WTC11 (cell line): ENCODE measurements around the gene BCAT1. TPM values are rescaled to one million over a fixed set of nuclear protein-coding genes. Genes with fewer than 3 reads are reported as not detected.

Experiments used
- ATAC-seq: fragments of 200-7000 bp; cut with Tn5 transposase; 2 replicates; pipeline ENCODE4 v1.10.0; 2021; ENCODE audit warnings: mild to moderate bottlenecking, moderate library complexity
- CTCF ChIA-PET: fragments of 300-600 bp; sonication (Branson Sonifier 250); formaldehyde crosslinking; loops from one replicate; lab custom pipeline; 2021; ENCODE audit warnings: antibody characterized with exemption; lab: Charles Lee
- POLR2A ChIA-PET: fragments of 350-600 bp; sonication (Branson Sonifier 250); formaldehyde crosslinking; loops from one replicate; lab custom pipeline; 2021; ENCODE audit warnings: antibody characterized with exemption; lab: Charles Lee
- DNase-seq: peaks from one replicate; pipeline ENCODE4 v3.0.0; 2021; ENCODE audit warnings: low spot score
- H3K27ac Mint-ChIP-seq: 2 replicates; pipeline ENCODE4 v1.8.0; 2021; ENCODE audit warnings: mixed read lengths
- H3K27me3 Mint-ChIP-seq: 2 replicates; pipeline ENCODE4 v1.8.0; 2021; ENCODE audit warnings: low read depth, mild to moderate bottlenecking, moderate library complexity, mixed read lengths
- H3K36me3 Mint-ChIP-seq: 2 replicates; pipeline ENCODE4 v1.8.0; 2021; ENCODE audit warnings: mixed read lengths
- H3K4me1 Mint-ChIP-seq: 2 replicates; pipeline ENCODE4 v1.8.0; 2022; ENCODE audit warnings: mixed read lengths
- H3K4me3 Mint-ChIP-seq: 2 replicates; pipeline ENCODE4 v1.8.0; 2021; ENCODE audit warnings: mild to moderate bottlenecking, moderate library complexity, mixed read lengths
- H3K9me3 Mint-ChIP-seq: 2 replicates; pipeline ENCODE4 v1.8.0; 2021; ENCODE audit warnings: mixed read lengths
- AR ChIP-seq: fragments of 250-450 bp; sonication (Bioruptor Pico); IDR thresholded peaks from 2 replicates; pipeline ENCODE4 v1.9.0; 2021; ENCODE audit warnings: mild to moderate bottlenecking
- CREM ChIP-seq: sonication (generic); formaldehyde crosslinking; IDR thresholded peaks from 2 replicates; pipeline ENCODE4 v1.8.1; 2022; ENCODE audit warnings: mild to moderate bottlenecking, missing genetic modification reagents, moderate library complexity
- E2F4 ChIP-seq: sonication (generic); formaldehyde crosslinking; IDR thresholded peaks from 2 replicates; pipeline ENCODE4 v1.8.1; 2022; ENCODE audit warnings: low read depth, mild to moderate bottlenecking, moderate library complexity, missing genetic modification reagents, borderline replicate concordance
- EMX1 ChIP-seq: fragments of 250-450 bp; sonication (Bioruptor Pico); IDR thresholded peaks from 2 replicates; pipeline ENCODE4 v1.8.0; 2021; ENCODE audit warnings: mild to moderate bottlenecking
- ERG ChIP-seq: fragments of 250-450 bp; sonication (Bioruptor Pico); IDR thresholded peaks from 2 replicates; pipeline ENCODE4 v1.8.0; 2021; ENCODE audit warnings: mild to moderate bottlenecking
- FOXJ3 ChIP-seq: sonication (generic); formaldehyde crosslinking; IDR thresholded peaks from 2 replicates; pipeline ENCODE4 v1.9.0; 2021; ENCODE audit warnings: missing genetic modification reagents, mild to moderate bottlenecking, borderline replicate concordance
- HMGA2 ChIP-seq: fragments of 250-450 bp; sonication (Bioruptor Pico); IDR thresholded peaks from 2 replicates; pipeline ENCODE4 v1.4.0; 2021; ENCODE audit warnings: mild to moderate bottlenecking, moderate library complexity
- HMGXB4 ChIP-seq: sonication (generic); formaldehyde crosslinking; IDR thresholded peaks from 2 replicates; pipeline ENCODE4 v1.8.1; 2023; ENCODE audit warnings: mild to moderate bottlenecking, moderate library complexity, missing genetic modification reagents
- IRF1 ChIP-seq: sonication (generic); formaldehyde crosslinking; IDR thresholded peaks from 2 replicates; pipeline ENCODE4 v1.8.0; 2023; ENCODE audit warnings: missing genetic modification reagents
- MYBL2 ChIP-seq: sonication (generic); formaldehyde crosslinking; IDR thresholded peaks from 2 replicates; pipeline ENCODE4 v1.8.1; 2023; ENCODE audit warnings: mild to moderate bottlenecking, moderate library complexity, missing genetic modification reagents
- NFE2L1 ChIP-seq: sonication (generic); formaldehyde crosslinking; IDR thresholded peaks from 2 replicates; pipeline ENCODE4 v1.8.1; 2023; ENCODE audit warnings: missing genetic modification reagents
- NR3C1 ChIP-seq: sonication (generic); formaldehyde crosslinking; conservative IDR thresholded peaks from 2 replicates; pipeline ENCODE4 v1.8.1; 2023; ENCODE audit warnings: low read depth, mild to moderate bottlenecking, missing genetic modification reagents
- PRDM15 ChIP-seq: sonication (generic); formaldehyde crosslinking; IDR thresholded peaks from 2 replicates; pipeline ENCODE4 v1.8.0; 2022; ENCODE audit warnings: missing genetic modification reagents
- PREB ChIP-seq: sonication (generic); formaldehyde crosslinking; IDR thresholded peaks from 2 replicates; pipeline ENCODE4 v1.8.1; 2022; ENCODE audit warnings: mild to moderate bottlenecking, missing genetic modification reagents, moderate library complexity, borderline replicate concordance
- RELA ChIP-seq: sonication (generic); formaldehyde crosslinking; IDR thresholded peaks from 2 replicates; pipeline ENCODE4 v1.8.1; 2022; ENCODE audit warnings: missing genetic modification reagents, mild to moderate bottlenecking, borderline replicate concordance
- SOX15 ChIP-seq: fragments of 250-450 bp; sonication (Bioruptor Pico); IDR thresholded peaks from 2 replicates; pipeline ENCODE4 v1.9.0; 2021; ENCODE audit warnings: mild to moderate bottlenecking
- SP1 ChIP-seq: sonication (generic); formaldehyde crosslinking; conservative IDR thresholded peaks from 2 replicates; pipeline ENCODE4 v1.8.1; 2022; ENCODE audit warnings: missing genetic modification reagents
- ZNF121 ChIP-seq: sonication (generic); formaldehyde crosslinking; IDR thresholded peaks from 2 replicates; pipeline ENCODE4 v1.8.0; 2023; ENCODE audit warnings: missing genetic modification reagents
- ZNF416 ChIP-seq: fragments of 250-450 bp; sonication (Bioruptor Pico); IDR thresholded peaks from 2 replicates; pipeline ENCODE4 v1.9.0; 2021; ENCODE audit warnings: mild to moderate bottlenecking, inconsistent platforms
- ZNF425 ChIP-seq: fragments of 250-450 bp; sonication (Bioruptor Pico); conservative IDR thresholded peaks from 2 replicates; pipeline ENCODE4 v1.9.0; 2021; ENCODE audit warnings: mild to moderate bottlenecking
- total RNA-seq: library from RNA; stranded (reverse); gene quantifications from 3 replicates; pipeline ENCODE4 v1.2.3, GENCODE V29; 2021

BCAT1 gene
- total RNA-seq, 1 experiment from 2014 or later: 267 TPM

- CTCF ChIA-PET: no interaction called here
- TF ChIP-seq EMX1 (CRISPR knock-in tag): no peak
- no peak for TF ChIP-seq RELA (CRISPR knock-in tag)
- no peak for TF ChIP-seq ZNF425 (CRISPR knock-in tag)
- no peak for TF ChIP-seq AR (CRISPR knock-in tag)
- no peak for TF ChIP-seq PRDM15 (CRISPR knock-in tag)
- TF ChIP-seq NFE2L1 (CRISPR knock-in tag): no peak
- TF ChIP-seq HMGXB4: no peak
- TF ChIP-seq ZNF121 (CRISPR knock-in tag): no peak
- no peak for TF ChIP-seq CREM (CRISPR knock-in tag)
- no peak for TF ChIP-seq SP1 (CRISPR knock-in tag)
- Mint-ChIP-seq H3K9me3 (peaks cover 29% of the 10 kb centered on the region), H3K4me3 (no peak overlapping the region), H3K27ac (no peak overlapping the region), H3K36me3 (peaks cover 14% of the 10 kb centered on the region), H3K27me3 (no peaks in the 10 kb centered on the region; the same call in none of the 2 replicates), H3K4me1 (no peaks in the 10 kb centered on the region)
- POLR2A ChIA-PET: no interaction called here
- ATAC-seq: no peak
- no peak for DNase-seq
These were observed 31.3 kb upstream of the BCAT1 start for GRCh38 chr12:24979976-24980730.

GRCh38 chr12:24979329-24979728 lies 30.4 kb upstream of the BCAT1 start:
- Mint-ChIP-seq H3K4me1 (no peaks in the 10 kb centered on the region), H3K27ac (no peak overlapping the region), H3K4me3 (no peak overlapping the region), H3K36me3 (peaks cover 11% of the 10 kb centered on the region), H3K27me3 (no peaks in the 10 kb centered on the region; the same call in 1 of the 2 replicates), H3K9me3 (peaks cover 25% of the 10 kb centered on the region)
- ChIA-PET CTCF (interaction anchor here (0.7 kb wide), 2 partner anchors 17 to 79 kb away, joined by 3 to 4 read pairs; no protein-coding TSS in a partner anchor), POLR2A (no interaction called here)
- DNase-seq: no peak
- ATAC-seq: no peak
- no peak for TF ChIP-seq SOX15 (CRISPR knock-in tag)
- no peak for TF ChIP-seq NR3C1 (CRISPR knock-in tag)
- TF ChIP-seq FOXJ3 (CRISPR knock-in tag): no peak
- no peak for TF ChIP-seq IRF1 (CRISPR knock-in tag)
- TF ChIP-seq E2F4 (CRISPR knock-in tag): no peak
- TF ChIP-seq HMGA2 (CRISPR knock-in tag): no peak
- no peak for TF ChIP-seq ZNF416 (CRISPR knock-in tag)
- TF ChIP-seq PREB: no peak
- no peak for TF ChIP-seq ERG (CRISPR knock-in tag)
- no peak for TF ChIP-seq MYBL2
